GM18858 (cell line): ENCODE measurements around the gene SLC14A1.

ENCODE experiments used
- ATAC-seq: cut with Tn5 transposase; IDR thresholded peaks from one replicate; pipeline ENCODE4 v1.9.1; 2021; ENCODE audit not compliant: unreplicated experiment

Gene SLC14A1

GRCh38 chr18:45792506-45793263 lies 68.7 kb downstream of the SLC14A1 start:
- ATAC-seq = no peak

GRCh38 chr18:45793264-45793965 lies 69.4 kb downstream of the SLC14A1 start:
- ATAC-seq = no peak

GRCh38 chr18:45801416-45802004 lies 77.5 kb downstream of the SLC14A1 start:
- ATAC-seq = no peak
